Psoas muscle (tissue), 8 donors: ENCODE data around the gene TCF25. TPM values are rescaled to one million over a fixed set of nuclear protein-coding genes. Genes with fewer than 3 reads are reported as not detected.

Experiments used
- ATAC-seq, 4 donors: fragments of 200-7000 bp; cut with Tn5 transposase; one replicate each; pipeline ENCODE4 v1.9.1; 2020; ENCODE audit warnings: moderate library complexity in 3 of 4, mild to moderate bottlenecking in 2 of 4
- DNase-seq, 2 donors: peaks; one replicate each; pipeline ENCODE4 v3.0.0-alpha.2; 2020
- H3K27ac ChIP-seq: fragments of 200-600 bp; one replicate; pipeline ENCODE4 v1.8.0; 2022
- H3K27me3 ChIP-seq, 3 donors: fragments of 200-600 bp in 1 of 3; one replicate each; pipeline versions ENCODE4 v1.6.1 to v1.8.0; 2013 to 2022; ENCODE audit warnings: low read length in 2 of 3, mild to moderate bottlenecking in 2 of 3, moderate library complexity in 1 of 3; ENCODE audit not compliant: insufficient read depth in 3 of 3
- H3K36me3 ChIP-seq, 2 donors: fragments of 200-600 bp in 1 of 2; one replicate each; pipeline versions ENCODE4 v1.6.1 to v1.8.0; 2013 to 2022; ENCODE audit warnings: low read depth in 1 of 2, mild to moderate bottlenecking in 1 of 2, moderate library complexity in 1 of 2; ENCODE audit not compliant: insufficient read depth in 1 of 2
- H3K4me1 ChIP-seq: fragments of 200-600 bp; one replicate; pipeline ENCODE4 v1.8.0; 2022
- H3K4me3 ChIP-seq: fragments of 200-600 bp; one replicate; pipeline ENCODE4 v1.8.0; 2022; ENCODE audit warnings: mild to moderate bottlenecking
- H3K9me3 ChIP-seq: fragments of 200-600 bp; one replicate; pipeline ENCODE4 v1.8.0; 2022
- WGBS, 3 donors: extraction: QIAGEN DNeasy Blood & Tissue Kit; methylation state at CpG; one replicate each; pipeline versions ENCODE4 v1.1.6 to v1.1.7; 2013; 5-methylcytosine and 5-hydroxymethylcytosine counted together
- intact Hi-C, 2 donors: fragments of 100-400 bp; cut with DNase I; formaldehyde crosslinking; loops; one replicate each; pipeline versions ENCODE4 v1.11.0 to v1.14.2; 2022
- polyA plus RNA-seq, 3 donors: library from polyadenylated mRNA; stranded (reverse); fragments of 200-250 nt; gene quantifications; one replicate each; pipeline ENCODE4 v1.2.3, GENCODE V29; 2013
- total RNA-seq, 4 donors: library from RNA; stranded (reverse); fragmentation: NEBNext Ultra II Directional in 2 of 4; extraction: Animal tissue kit (Norgen Biotek cat#: 25700) in 2 of 4; gene quantifications; one replicate each; pipeline versions ENCODE4 v1.2.1 to v1.2.4, GENCODE V29; 2021 to 2023
- TF ChIP-seq, protein P1 (sequence below): fragments of 200-600 bp; IDR thresholded peaks from one replicate; pipeline ENCODE4 v1.8.0; 2022; ENCODE audit warnings: antibody characterized with exemption
- donor health status: healthy with polysubstance abuse.
- donor health status: DM: no; HTN: no; CAD: no; lungs with moderate emphysema.
- donor health status: Bipolar disorder and iron deficiency.
- donor health status: healthy.
- donor health status: DM: yes; HTN: yes; CAD: no.
- donor health status: DM: no; HTN: no; CAD: no.
- donor health status: DM: no; HTN: no; CAD: no.
- donor health status: DM: yes; HTN: yes; CAD: no.

The TCF25 gene
- total and polyA plus RNA-seq, 7 donors = 46.1 to 93.6 (median 57.6) TPM

DNA sequence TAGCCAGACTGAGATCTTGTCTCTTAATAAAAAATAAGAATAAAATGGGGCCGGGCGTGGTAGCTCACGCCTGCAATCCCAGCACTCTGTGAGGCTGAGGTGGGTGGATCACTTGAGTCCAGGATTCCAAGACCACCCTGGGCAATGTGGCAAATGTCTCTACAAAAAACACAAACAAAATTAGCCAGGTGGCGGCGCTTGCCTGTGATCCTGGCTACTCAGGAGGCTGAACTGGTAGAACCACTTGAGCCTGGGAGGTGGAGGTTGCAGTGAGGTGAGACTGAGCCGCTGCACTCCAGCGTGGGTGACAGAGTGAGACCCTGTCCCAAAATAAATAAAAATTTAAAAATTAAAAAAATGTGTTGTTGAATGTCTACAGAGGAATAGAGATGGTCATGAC, 72.3 kb downstream of the TCF25 start:
- no peak overlapping the region for H3K4me3 ChIP-seq
- DNase-seq (no peak), ATAC-seq (no peak)
- WGBS, 3 donors = 68 to 74% (median 73%) methylated on average over 7 of the region's 7 CpGs
- TF ChIP-seq, protein P1, sequence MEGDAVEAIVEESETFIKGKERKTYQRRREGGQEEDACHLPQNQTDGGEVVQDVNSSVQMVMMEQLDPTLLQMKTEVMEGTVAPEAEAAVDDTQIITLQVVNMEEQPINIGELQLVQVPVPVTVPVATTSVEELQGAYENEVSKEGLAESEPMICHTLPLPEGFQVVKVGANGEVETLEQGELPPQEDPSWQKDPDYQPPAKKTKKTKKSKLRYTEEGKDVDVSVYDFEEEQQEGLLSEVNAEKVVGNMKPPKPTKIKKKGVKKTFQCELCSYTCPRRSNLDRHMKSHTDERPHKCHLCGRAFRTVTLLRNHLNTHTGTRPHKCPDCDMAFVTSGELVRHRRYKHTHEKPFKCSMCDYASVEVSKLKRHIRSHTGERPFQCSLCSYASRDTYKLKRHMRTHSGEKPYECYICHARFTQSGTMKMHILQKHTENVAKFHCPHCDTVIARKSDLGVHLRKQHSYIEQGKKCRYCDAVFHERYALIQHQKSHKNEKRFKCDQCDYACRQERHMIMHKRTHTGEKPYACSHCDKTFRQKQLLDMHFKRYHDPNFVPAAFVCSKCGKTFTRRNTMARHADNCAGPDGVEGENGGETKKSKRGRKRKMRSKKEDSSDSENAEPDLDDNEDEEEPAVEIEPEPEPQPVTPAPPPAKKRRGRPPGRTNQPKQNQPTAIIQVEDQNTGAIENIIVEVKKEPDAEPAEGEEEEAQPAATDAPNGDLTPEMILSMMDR = no peak
- peaks cover 0 to 15% (median 0%) of the 10 kb centered on the region in 3 donors for H3K27me3 ChIP-seq
- no peak overlapping the region for H3K27ac ChIP-seq
- intact Hi-C loops = no loop called here
- no peaks in the 10 kb centered on the region for H3K36me3 ChIP-seq
- H3K4me1 ChIP-seq = peaks cover 3% of the 10 kb centered on the region
- H3K9me3 ChIP-seq = no peaks in the 10 kb centered on the region

DNA sequence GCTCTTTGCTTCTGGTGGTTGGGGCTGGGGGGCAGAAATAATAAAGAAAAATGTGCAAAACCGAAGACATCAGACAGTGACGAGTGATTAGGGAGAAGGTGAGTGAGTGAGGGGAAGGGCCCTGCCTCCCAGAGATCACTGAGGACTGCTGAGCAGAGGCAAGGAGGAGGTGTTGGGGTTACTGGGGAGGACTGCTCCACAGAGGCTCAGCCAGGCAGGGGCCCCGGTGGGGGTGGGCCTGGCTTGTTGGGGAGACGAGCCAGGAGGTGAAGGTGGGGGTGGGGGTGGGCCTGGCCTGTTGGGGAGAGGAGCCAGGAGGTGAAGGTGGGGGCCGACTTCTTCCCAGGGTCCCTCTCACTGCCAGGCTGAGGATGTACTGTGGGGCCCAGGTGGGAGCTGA, 73.1 kb downstream of the TCF25 start:
- Histone ChIP-seq H3K36me3 (no peaks in the 10 kb centered on the region), H3K4me3 (no peak overlapping the region), H3K4me1 (peaks cover 3% of the 10 kb centered on the region), H3K27me3 (peaks cover 0 to 15% (median 0%) of the 10 kb centered on the region in 3 donors), H3K27ac (no peak overlapping the region), H3K9me3 (no peaks in the 10 kb centered on the region)
- ATAC-seq (no peak), DNase-seq (no peak)
- WGBS, 3 donors = 59 to 87% (median 82%) methylated on average over 5 of the region's 5 CpGs
- intact Hi-C loops = no loop called here
- TF ChIP-seq, protein P1 = no peak

DNA sequence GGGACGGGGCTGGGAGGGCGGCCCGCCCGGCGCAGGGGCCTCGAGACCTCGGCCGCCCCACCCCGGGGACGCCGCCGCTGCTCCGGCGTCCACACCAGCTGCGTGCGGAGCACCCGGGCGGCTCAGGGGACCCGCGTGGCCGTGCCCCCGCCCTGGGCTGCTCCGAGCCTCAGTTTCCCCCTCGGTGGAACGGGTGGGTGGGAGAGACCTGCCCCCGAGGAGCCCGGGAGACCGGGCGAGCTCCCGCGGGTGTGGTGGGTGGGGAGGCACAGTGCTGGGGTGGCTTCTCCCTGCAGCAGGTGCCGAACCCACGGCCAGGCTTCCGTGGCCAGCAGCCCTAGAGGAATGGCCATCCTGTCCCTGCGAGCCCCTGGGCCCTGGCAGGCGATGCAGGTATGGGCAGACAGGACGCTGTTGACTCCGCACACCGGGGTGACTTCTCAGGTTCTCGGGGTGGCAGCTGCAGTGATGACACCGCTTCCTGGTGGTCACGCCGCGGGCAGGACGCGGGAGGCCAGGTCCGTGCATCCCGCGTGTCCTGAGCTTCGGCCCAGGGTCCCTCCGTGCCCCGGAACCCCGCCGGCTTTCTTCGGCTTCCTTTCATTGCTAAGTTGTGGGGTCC, 75.8 kb downstream of the TCF25 start:
- DNase-seq = no peak
- Histone ChIP-seq H3K27me3 (peaks cover 0 to 4% (median 0%) of the 10 kb centered on the region in 3 donors), H3K36me3 (no peaks in the 10 kb centered on the region), H3K9me3 (no peaks in the 10 kb centered on the region), H3K4me3 (peak overlapping the region; percentile 68), H3K27ac (no peak overlapping the region), H3K4me1 (peaks cover 3% of the 10 kb centered on the region)
- no peak for ATAC-seq
- WGBS, 3 donors = 16 to 37% (median 34%) methylated on average over 27 to 55 of the region's 55 CpGs
- intact Hi-C loops = loop anchor here in 1 of 2 donors (2.0 kb wide), 1 partner anchor 70 kb away; the partner anchor contains the start of gene DBNDD1
- TF ChIP-seq, protein P1 = no peak

DNA sequence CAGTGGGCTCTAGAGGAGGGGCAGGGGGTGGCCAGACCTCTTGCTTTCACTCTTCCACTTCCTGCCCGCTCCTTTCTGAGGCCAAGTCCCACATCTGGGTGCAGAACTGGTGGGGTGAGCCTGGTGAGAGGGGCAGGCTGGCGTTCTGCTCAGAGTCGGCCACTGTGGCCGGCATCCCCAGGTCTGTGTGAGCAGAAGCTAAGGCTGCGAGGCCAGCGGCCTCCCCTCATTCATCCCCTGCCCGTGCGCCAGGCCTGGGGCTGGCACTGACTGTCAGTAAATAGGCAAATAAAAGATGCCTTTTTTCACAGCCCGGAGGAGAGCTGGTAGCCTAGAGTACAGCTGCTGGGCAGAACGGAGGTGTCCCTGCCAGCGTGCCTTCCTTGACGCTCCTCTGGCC, 76.4 kb downstream of the TCF25 start:
- 66 to 79% (median 68%) methylated on average over 12 of the region's 12 CpGs for WGBS, 3 donors
- Histone ChIP-seq H3K9me3 (no peaks in the 10 kb centered on the region), H3K4me1 (peaks cover 3% of the 10 kb centered on the region), H3K27me3 (peaks cover 0 to 4% (median 0%) of the 10 kb centered on the region in 3 donors), H3K36me3 (no peaks in the 10 kb centered on the region), H3K4me3 (peak overlapping the region; percentile 68), H3K27ac (no peak overlapping the region)
- ATAC-seq = no peak
- no peak for DNase-seq
- TF ChIP-seq, protein P1 = no peak
- intact Hi-C loops = loop anchor here in 1 of 2 donors (2.0 kb wide), 1 partner anchor 69 kb away; the partner anchor contains the start of gene DBNDD1

DNA sequence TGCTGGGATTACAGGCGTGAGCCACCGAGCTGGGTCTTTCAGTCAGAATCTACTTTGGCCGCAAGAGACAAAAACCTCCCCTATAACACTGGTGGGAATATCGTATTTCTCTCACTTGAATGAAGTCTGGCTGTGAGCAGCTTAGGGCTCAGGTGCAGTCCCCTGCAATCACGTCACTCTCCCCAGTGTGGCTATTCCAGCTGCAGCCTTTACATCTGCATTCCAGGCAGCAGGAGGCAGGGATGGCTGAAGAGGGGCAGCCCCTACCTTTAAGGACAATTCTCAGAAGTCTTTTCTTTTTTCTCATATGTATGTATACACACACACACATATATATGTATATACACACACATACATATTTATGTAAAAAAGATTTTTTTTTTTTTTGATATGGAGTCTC, 78.1 kb downstream of the TCF25 start:
- TF ChIP-seq, protein P1 = no peak
- ATAC-seq = no peak
- WGBS, 3 donors = 66 to 79% (median 78%) methylated on average over 5 of the region's 5 CpGs
- no peak for DNase-seq
- H3K4me3 ChIP-seq = no peak overlapping the region
- H3K27ac ChIP-seq = no peak overlapping the region
- no peaks in the 10 kb centered on the region for H3K9me3 ChIP-seq
- intact Hi-C loops = no loop called here
- H3K27me3 ChIP-seq = no peaks in the 10 kb centered on the region
- peaks cover 0 to 11% of the 10 kb centered on the region in 2 donors for H3K36me3 ChIP-seq
- H3K4me1 ChIP-seq = peaks cover 3% of the 10 kb centered on the region
